Muscle layer of duodenum (tissue), 2 donors: ENCODE measurements around the gene WDR7.

Experiments
- H3K27ac ChIP-seq: one replicate; pipeline ENCODE4 v1.7.0; 2013; ENCODE audit warnings: mild to moderate bottlenecking, low read length
- H3K27me3 ChIP-seq: one replicate; pipeline ENCODE4 v1.7.0; 2013; ENCODE audit warnings: low read depth, mild to moderate bottlenecking, control low read depth, low read length
- H3K36me3 ChIP-seq, 2 donors: one replicate each; pipeline ENCODE4 v1.7.0; 2013; ENCODE audit warnings: low read length in 2 of 2, control low read depth in 1 of 2, mild to moderate bottlenecking in 1 of 2; ENCODE audit not compliant: insufficient read depth in 2 of 2, control insufficient read depth in 1 of 2
- H3K4me1 ChIP-seq, 2 donors: one replicate each; pipeline ENCODE4 v1.7.0; 2013; ENCODE audit warnings: low read length in 2 of 2, mild to moderate bottlenecking in 2 of 2, control low read depth in 1 of 2, moderate library complexity in 1 of 2; ENCODE audit not compliant: insufficient read depth in 2 of 2, control insufficient read depth in 1 of 2
- H3K4me3 ChIP-seq, 2 donors: one replicate each; pipeline ENCODE4 v1.7.0; 2013; ENCODE audit warnings: low read length in 2 of 2, low read depth in 1 of 2, mild to moderate bottlenecking in 1 of 2
- H3K9me3 ChIP-seq, 2 donors: one replicate each; pipeline ENCODE4 v1.7.0; 2013; ENCODE audit warnings: low read length in 2 of 2, control low read depth in 1 of 2, mild to moderate bottlenecking in 1 of 2; ENCODE audit not compliant: control insufficient read depth in 1 of 2
- donor health status: healthy.

WDR7 gene

DNA sequence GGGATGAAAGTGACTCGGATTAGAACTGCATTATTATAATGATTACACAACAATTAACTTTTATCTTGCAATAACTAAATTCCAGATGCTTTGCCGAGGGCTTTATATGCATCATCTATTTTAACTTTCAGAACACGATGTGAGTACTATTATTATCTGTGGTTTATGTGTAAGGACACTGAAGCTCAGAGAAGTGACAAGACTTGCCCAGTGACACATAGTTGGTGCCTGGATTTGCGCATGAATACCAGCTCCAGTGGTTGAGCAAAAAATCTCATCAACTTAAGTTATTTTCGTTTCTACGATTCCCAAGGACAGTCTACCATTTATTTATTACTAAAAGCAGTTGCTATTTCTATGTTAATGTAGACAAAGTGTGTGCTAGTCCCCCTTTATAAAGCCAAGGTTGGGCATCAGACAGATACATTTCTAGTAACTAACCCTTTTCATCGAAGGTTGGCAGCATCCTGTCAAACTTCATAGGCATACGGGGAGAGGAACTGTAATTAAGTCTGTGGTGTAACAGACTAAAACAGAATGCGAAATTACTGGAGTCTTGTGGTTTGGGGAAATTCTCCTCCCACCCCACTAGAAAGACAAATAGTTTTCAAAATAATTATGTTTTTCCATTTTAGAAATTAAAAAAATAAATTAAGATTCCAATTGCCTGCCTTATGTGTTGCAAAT is 422.5 kb downstream of the WDR7 start:
- Histone ChIP-seq H3K9me3 (no peaks in the 10 kb centered on the region), H3K27me3 (peaks cover 5% of the 10 kb centered on the region), H3K27ac (no peak overlapping the region), H3K4me1 (no peaks in the 10 kb centered on the region), H3K36me3 (no peaks in the 10 kb centered on the region), H3K4me3 (no peak overlapping the region)

DNA sequence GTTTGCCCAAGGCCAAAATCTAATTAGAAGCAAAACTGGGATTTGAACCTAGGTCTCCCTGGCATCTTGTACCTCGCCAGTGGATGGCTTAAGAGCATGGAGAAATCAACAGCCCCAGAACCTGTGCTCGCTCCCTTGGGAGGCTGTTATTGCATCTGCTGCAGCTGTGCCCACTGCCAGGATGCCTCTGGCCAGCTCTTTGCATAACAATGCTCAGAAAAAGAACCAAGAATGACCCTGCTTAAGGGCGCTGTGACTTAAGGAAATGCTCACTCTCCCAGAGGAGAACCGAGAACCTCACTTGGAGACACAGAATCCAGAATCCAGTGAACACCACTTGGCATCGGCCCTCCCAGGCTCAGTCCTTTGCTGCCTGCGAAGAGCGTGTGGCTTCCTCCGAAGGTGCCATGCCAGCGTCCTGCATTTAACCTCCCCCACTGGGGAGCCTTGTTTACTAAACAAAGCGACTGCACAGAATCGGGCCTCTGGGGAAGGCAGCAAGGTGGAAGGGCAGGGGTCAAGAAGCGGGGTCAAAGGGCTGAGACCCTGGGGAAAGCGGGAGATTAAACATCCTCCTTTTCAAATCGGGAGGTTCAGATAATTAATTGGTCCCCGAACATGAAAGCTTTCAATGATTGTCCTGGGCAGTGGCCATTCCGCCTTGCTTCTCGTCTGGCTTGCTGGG is 424.7 kb downstream of the WDR7 start:
- Histone ChIP-seq H3K27me3 (peaks cover 5% of the 10 kb centered on the region), H3K4me3 (no peak overlapping the region), H3K27ac (no peak overlapping the region), H3K4me1 (no peaks in the 10 kb centered on the region), H3K36me3 (no peaks in the 10 kb centered on the region), H3K9me3 (no peaks in the 10 kb centered on the region)

DNA sequence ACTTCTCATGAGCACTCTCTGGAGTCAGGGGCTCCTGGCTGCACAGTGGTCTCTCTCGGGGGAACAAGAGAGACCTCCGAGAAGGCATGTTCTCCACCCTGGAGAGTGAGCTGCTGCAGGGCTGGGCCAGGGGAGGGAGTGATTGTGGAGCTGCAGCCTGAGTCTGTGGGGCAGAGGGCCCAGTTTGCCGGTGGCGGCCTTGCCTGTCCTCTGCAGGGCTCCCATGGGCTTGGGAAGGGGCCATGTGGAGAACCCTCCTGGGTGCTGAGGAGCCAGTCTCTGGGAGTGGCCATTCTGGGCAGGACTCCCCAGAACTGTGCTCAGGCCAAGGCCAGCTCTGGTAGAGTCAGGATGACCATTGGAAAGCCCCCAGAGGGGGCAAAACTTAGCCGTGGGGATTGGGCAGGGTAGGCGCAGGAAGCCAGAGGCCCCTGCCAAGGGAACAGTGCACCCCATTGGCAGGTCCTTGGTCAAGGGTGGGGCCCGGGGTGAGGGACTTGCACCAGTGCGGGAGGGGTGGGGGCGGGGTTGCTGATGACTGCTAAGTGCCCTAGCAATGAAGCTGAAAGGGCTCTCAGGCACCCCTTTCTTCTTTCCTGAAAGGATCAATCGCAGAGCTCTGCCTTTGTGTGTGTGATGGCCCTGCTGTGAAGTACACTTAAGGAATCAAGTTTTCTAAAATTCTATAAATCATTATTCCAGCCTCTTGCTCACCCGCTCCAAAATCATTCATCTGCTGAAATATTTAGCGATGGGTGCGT is 426.0 kb downstream of the WDR7 start:
- H3K9me3 ChIP-seq = no peaks in the 10 kb centered on the region
- peaks cover 5% of the 10 kb centered on the region for H3K27me3 ChIP-seq
- H3K36me3 ChIP-seq = no peaks in the 10 kb centered on the region
- H3K4me1 ChIP-seq = no peaks in the 10 kb centered on the region
- H3K27ac ChIP-seq = no peak overlapping the region
- no peak overlapping the region for H3K4me3 ChIP-seq

GRCh38 chr18:57077786-57078552 is 426.8 kb downstream of the WDR7 start:
- Histone ChIP-seq H3K9me3 (no peaks in the 10 kb centered on the region), H3K27me3 (peaks cover 5% of the 10 kb centered on the region), H3K27ac (no peak overlapping the region), H3K4me1 (no peaks in the 10 kb centered on the region), H3K36me3 (no peaks in the 10 kb centered on the region), H3K4me3 (no peak overlapping the region)

GRCh38 chr18:57078614-57079013 is 427.5 kb downstream of the WDR7 start:
- Histone ChIP-seq H3K4me3 (no peak overlapping the region), H3K4me1 (no peaks in the 10 kb centered on the region), H3K27me3 (peaks cover 5% of the 10 kb centered on the region), H3K27ac (no peak overlapping the region), H3K9me3 (no peaks in the 10 kb centered on the region), H3K36me3 (no peaks in the 10 kb centered on the region)

- Histone ChIP-seq H3K36me3 (no peaks in the 10 kb centered on the region), H3K4me1 (no peaks in the 10 kb centered on the region), H3K9me3 (peaks cover 0 to 3% of the 10 kb centered on the region in 2 donors), H3K4me3 (no peak overlapping the region), H3K27ac (no peak overlapping the region), H3K27me3 (no peaks in the 10 kb centered on the region)
Observed at GRCh38 chr18:57080479-57080878, 429.3 kb downstream of the WDR7 start.

GRCh38 chr18:57081899-57082298 is 430.7 kb downstream of the WDR7 start:
- Histone ChIP-seq H3K4me3 (no peak overlapping the region), H3K4me1 (no peaks in the 10 kb centered on the region), H3K36me3 (no peaks in the 10 kb centered on the region), H3K27me3 (no peaks in the 10 kb centered on the region), H3K27ac (no peak overlapping the region), H3K9me3 (peaks cover 0 to 3% of the 10 kb centered on the region in 2 donors)

DNA sequence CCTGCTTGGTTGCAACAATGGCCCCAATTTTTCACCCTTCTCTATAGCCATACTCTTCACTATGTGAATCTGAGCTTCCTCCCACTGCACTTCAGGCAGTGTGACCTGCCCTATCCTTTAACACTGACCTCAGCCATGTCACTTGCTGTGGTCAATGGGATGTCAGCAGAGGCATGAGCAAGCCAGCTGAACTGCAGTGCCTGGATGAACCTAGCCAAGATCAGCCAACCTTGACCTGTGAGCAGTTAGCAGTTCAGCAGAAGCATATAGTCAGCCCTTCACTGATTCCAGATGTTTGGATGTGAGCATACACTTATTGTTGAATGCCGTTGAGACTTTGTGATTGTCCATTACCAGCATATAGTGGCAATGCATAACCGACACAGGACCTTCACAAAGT is 432.3 kb downstream of the WDR7 start:
- Histone ChIP-seq H3K4me1 (no peaks in the 10 kb centered on the region), H3K4me3 (no peak overlapping the region), H3K27me3 (no peaks in the 10 kb centered on the region), H3K27ac (no peak overlapping the region), H3K9me3 (peaks cover 0 to 3% of the 10 kb centered on the region in 2 donors), H3K36me3 (no peaks in the 10 kb centered on the region)

DNA sequence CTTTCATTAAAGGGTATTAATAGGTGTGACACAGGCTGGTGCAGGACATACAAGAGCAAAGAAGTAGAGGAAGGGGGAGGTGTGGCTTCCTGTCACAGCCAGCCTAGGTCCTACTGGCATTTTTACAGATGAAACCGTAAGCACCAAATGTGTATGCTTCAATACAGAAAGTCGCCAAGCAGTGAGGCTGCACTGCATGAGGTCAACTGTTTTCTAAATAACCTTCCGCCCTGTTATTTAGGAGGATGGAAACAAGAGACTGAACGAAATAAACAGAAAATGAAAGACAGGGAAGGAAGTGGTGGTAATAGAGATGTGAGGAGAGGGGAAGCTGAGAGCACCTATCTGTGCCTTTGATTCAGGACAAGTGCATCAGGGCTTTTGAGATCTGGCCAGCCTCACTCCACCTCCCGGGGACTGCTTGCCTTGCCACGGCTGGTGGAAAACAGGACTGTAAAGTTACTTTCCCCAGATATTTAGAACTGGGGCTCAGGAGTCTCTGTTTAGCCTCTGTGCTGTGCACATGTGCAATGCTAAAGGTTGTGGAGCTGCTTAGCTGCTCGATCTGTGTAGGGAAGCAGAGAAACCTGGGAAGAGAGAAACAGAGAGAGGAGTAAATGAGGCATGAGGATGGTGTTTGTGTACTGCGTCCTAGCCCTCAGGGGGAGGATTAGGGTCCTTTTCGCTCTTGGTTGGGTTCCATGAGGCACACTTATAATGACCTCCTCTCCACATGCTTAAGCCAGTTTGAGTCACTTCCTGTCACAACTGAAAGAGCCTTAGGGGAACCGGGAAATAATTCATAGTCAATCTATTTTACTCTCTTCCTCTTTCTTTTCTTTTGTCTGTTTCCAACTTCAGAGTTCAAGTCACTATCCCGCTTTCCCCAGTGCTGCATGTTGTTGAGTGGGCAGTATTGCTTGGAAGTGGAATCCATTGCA is 433.4 kb downstream of the WDR7 start:
- Histone ChIP-seq H3K4me3 (no peak overlapping the region), H3K27ac (no peak overlapping the region)

GRCh38 chr18:57085371-57085770 is 434.2 kb downstream of the WDR7 start:
- H3K27me3 ChIP-seq = no peaks in the 10 kb centered on the region
- H3K36me3 ChIP-seq = no peaks in the 10 kb centered on the region
- H3K4me1 ChIP-seq = no peaks in the 10 kb centered on the region
- peaks cover 0 to 3% of the 10 kb centered on the region in 2 donors for H3K9me3 ChIP-seq
- H3K27ac ChIP-seq = no peak overlapping the region
- H3K4me3 ChIP-seq = no peak overlapping the region

More for the DNA sequence above, 433.4 kb downstream of the WDR7 start:
- no peaks in the 10 kb centered on the region for H3K36me3 ChIP-seq
- no peaks in the 10 kb centered on the region for H3K27me3 ChIP-seq
- no peaks in the 10 kb centered on the region for H3K4me1 ChIP-seq
- H3K9me3 ChIP-seq = peaks cover 0 to 3% of the 10 kb centered on the region in 2 donors
